Cardiac muscle cell (in vitro differentiated cells and primary cell): Measurements from ENCODE around the gene CRMP1. TPM values are rescaled to one million over a fixed set of nuclear protein-coding genes. Genes with fewer than 3 reads are reported as not detected.

ENCODE experiments used
- DNase-seq, 2 donors: peaks; one replicate each; pipeline versions ENCODE4 v3.0.0 to v3.0.0-alpha.2; 2010 to 2017; ENCODE audit warnings: low read depth in 1 of 2, low spot score in 1 of 2
- H3K27ac ChIP-seq: fragments of 200-600 bp; sonication (generic); 2 replicates; pipeline ENCODE4 v1.5.1; 2016
- H3K27me3 ChIP-seq: fragments of 200-600 bp; sonication (generic); 2 replicates; pipeline ENCODE4 v1.6.0; 2016; ENCODE audit warnings: control low read depth
- H3K36me3 ChIP-seq: fragments of 200-600 bp; sonication (generic); 2 replicates; pipeline ENCODE4 v1.5.1; 2016; ENCODE audit warnings: control low read depth
- H3K4me1 ChIP-seq: fragments of 200-600 bp; sonication (generic); 2 replicates; pipeline ENCODE4 v1.8.1; 2017; ENCODE audit warnings: low read depth, mild to moderate bottlenecking, mixed run types
- H3K4me3 ChIP-seq: fragments of 200-600 bp; sonication (generic); 2 replicates; pipeline ENCODE4 v1.5.1; 2016; ENCODE audit warnings: mild to moderate bottlenecking
- H3K9me3 ChIP-seq: fragments of 200-600 bp; sonication (generic); 2 replicates; pipeline ENCODE4 v1.5.1; 2017; ENCODE audit warnings: low read depth, mild to moderate bottlenecking, control low read depth
- polyA plus RNA-seq: library from polyadenylated mRNA; unstranded; fragments of >200 nt; fragmentation: Nextera tagmentation; extraction: Ambion mirVana; gene quantifications from 2 replicates; pipeline ENCODE4 v1.2.1, GENCODE V29; 2016
- total RNA-seq: library from RNA; depleted of rRNA; stranded (reverse); fragments of >200 nt; gene quantifications from 2 replicates; pipeline ENCODE4 v1.2.3, GENCODE V29; 2016
- TF ChIP-seq, protein P1 (sequence below): IDR thresholded peaks from 2 replicates; pipeline ENCODE4 v1.5.1; 2012; ENCODE audit warnings: low read depth, mild to moderate bottlenecking, low read length

Gene CRMP1
- total and polyA plus RNA-seq, 2 experiments from 2014 or later = 7.7 to 9.4 TPM

DNA sequence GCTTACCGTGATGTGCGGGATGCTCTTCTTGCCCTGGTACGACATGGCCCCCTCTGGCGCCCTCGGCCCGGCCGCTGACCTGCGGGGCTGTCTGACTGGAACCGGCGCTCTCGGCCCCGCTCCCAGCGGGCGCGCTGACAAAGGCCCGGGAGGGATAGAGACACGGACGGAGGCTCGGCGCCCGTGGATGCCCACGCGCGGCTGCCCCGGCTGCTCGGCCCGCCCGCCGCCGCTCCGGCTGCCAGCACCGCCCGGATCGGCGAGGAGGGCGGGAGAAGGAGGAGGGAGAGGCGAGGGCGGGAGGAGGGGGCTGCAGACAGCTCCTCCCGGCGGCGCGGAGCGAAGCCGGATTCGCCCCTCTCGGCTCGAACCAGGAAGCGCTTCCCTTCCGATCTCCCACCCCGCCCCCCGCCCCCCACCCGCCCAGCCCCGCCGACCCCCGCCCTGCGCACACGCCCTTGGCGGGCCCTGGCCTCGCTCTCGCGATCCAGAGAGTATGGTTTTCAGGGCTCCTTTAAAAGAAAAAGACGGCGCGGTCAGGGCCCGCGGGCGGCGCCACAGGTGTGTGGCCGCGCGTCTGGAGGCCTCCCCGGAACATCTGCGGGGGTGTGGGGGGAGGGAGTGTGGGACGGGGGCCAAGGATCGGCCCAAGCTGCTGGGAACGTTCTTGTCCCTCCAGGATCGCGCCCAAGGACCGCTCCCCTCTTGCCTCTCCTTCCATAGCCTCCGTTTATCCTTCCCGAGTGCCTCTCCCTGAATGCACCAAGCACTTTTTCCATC, 4.5 kb downstream of the CRMP1 start:
- no peaks in the 10 kb centered on the region for H3K36me3 ChIP-seq
- no peak overlapping the region for H3K27ac ChIP-seq
- peak overlapping the region; percentile 60 for H3K4me3 ChIP-seq
- peak in 1 of 2 donors; percentile 67 for DNase-seq
- H3K4me1 ChIP-seq = no peaks in the 10 kb centered on the region
- peaks cover 83% of the 10 kb centered on the region for H3K27me3 ChIP-seq
- no peaks in the 10 kb centered on the region for H3K9me3 ChIP-seq
- TF ChIP-seq, protein P1, sequence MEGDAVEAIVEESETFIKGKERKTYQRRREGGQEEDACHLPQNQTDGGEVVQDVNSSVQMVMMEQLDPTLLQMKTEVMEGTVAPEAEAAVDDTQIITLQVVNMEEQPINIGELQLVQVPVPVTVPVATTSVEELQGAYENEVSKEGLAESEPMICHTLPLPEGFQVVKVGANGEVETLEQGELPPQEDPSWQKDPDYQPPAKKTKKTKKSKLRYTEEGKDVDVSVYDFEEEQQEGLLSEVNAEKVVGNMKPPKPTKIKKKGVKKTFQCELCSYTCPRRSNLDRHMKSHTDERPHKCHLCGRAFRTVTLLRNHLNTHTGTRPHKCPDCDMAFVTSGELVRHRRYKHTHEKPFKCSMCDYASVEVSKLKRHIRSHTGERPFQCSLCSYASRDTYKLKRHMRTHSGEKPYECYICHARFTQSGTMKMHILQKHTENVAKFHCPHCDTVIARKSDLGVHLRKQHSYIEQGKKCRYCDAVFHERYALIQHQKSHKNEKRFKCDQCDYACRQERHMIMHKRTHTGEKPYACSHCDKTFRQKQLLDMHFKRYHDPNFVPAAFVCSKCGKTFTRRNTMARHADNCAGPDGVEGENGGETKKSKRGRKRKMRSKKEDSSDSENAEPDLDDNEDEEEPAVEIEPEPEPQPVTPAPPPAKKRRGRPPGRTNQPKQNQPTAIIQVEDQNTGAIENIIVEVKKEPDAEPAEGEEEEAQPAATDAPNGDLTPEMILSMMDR = no peak

DNA sequence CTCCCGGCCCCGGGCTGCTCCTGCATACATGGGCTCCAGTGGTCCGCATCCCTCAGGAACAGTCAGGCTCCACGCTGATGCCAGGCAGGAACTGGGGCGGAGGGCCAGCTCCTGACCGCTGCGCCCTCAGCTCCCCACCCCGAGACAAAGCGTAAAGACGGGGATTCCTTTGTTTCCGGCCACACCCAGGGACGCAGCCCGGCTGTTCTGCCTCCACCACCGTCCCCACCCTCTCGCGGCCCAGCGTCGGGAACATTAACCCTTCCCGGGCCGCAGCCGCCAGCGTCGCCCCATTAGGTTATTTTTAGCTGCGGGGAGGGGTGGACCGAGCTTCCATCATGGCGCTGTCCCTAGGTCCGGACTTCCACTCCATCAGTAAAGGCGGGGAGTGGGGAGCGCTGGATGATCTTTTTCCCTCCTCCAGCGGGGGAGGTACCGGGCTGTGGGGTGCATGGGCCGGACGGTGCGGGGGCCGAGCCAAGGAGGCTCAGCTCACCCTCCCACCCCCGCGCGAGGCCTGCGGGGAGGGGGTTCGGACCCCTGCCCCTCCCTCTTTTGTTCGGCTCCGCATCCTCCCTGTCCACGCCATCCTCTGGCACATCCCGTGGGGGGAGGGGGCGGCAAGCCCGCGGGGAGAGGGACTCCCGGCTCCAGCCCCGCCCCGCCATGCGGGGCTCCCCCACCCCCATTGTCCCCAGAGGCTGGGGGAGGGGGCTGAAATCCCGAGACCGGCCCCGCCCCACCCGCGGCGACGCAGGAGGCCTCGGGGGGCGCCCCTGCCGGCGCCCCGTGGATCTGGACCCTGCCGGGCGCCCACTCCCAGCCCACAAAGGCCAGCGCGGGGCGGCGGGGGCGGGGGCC, 5.3 kb downstream of the CRMP1 start:
- Histone ChIP-seq H3K36me3 (no peaks in the 10 kb centered on the region), H3K27ac (no peak overlapping the region), H3K9me3 (no peaks in the 10 kb centered on the region), H3K27me3 (peaks cover 76% of the 10 kb centered on the region), H3K4me1 (no peaks in the 10 kb centered on the region), H3K4me3 (peak overlapping the region; percentile 60)
- DNase-seq = no peak
- TF ChIP-seq, protein P1 = no peak

DNA sequence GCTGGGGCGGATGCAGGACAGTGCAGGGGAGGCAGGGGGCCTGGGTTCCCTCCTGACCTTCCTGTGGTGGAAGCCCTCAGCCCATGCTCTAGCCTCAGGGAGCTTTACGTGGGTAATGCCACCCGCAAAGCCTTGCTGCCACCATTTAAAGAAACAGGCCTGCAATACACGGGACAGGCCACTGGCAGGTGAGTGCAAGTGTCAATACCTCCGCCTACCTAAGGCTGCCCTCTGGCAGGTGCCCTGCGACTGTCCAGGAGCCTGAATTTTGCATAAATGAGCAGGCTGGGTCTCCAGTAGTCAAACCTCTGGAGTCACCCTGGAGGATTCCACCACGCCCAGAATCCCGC, 5.9 kb downstream of the CRMP1 start:
- TF ChIP-seq, protein P1 = no peak
- Histone ChIP-seq H3K4me3 (no peak overlapping the region), H3K9me3 (no peaks in the 10 kb centered on the region), H3K27me3 (peaks cover 70% of the 10 kb centered on the region), H3K4me1 (no peaks in the 10 kb centered on the region), H3K27ac (no peak overlapping the region), H3K36me3 (no peaks in the 10 kb centered on the region)
- DNase-seq = no peak

DNA sequence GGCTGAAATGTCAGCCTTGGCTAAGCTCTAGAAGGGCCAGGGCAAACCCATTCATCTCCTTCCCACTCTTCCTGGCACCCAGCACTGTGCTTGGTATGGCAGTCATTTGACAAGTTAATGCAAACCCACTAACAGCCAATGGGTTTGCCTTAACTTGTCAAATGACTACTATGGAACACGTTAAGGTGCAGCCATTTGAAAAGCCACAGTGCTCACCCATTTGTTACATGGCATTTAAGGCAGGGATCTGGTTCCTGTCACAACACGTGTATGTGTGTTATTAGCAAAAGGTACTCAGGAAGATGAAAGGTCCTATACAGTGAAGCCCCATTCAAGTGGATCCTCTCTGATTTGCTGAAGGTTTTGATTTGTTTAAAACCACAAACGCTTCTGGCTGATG, 7.2 kb downstream of the CRMP1 start:
- Histone ChIP-seq H3K4me3 (no peak overlapping the region), H3K9me3 (no peaks in the 10 kb centered on the region), H3K36me3 (no peaks in the 10 kb centered on the region), H3K27ac (no peak overlapping the region), H3K27me3 (peaks cover 58% of the 10 kb centered on the region), H3K4me1 (no peaks in the 10 kb centered on the region)
- TF ChIP-seq, protein P1 = no peak
- no peak for DNase-seq

DNA sequence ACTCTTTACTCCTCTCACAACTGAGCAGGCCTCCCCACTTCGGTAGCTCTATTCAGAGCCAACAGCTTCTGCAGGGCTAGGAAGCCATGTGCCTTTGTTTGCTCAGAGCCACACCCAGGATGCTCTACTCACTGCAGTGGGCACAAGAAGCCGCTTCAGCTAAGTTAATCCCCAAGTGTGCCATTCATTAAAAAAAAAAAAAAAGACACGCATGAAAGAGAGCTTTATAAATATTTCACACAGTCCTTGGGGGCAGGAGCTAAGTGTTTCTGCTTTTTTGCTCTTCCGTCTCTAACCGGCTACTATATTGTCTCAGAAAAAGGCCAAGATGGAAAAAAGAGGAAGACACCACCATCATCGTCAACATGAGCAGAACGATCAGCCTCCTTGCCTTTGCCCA, 8.1 kb downstream of the CRMP1 start:
- Histone ChIP-seq H3K4me3 (no peak overlapping the region), H3K36me3 (no peaks in the 10 kb centered on the region), H3K9me3 (no peaks in the 10 kb centered on the region), H3K27me3 (peaks cover 48% of the 10 kb centered on the region), H3K4me1 (no peaks in the 10 kb centered on the region), H3K27ac (no peak overlapping the region)
- no peak for DNase-seq
- TF ChIP-seq, protein P1 = no peak
